Suprapubic skin (tissue), 4 donors: Measurements from ENCODE around the gene SPRR1A. TPM values are rescaled to one million over a fixed set of nuclear protein-coding genes. Genes with fewer than 3 reads are reported as not detected.

Source experiments
- DNase-seq, 2 donors: peaks; one replicate each; pipeline ENCODE4 v3.0.0-alpha.2; 2019; ENCODE audit warnings: low spot score in 2 of 2
- H3K27ac ChIP-seq: fragments of 200-600 bp; sonication (generic); one replicate; pipeline ENCODE4 v1.5.1; 2019
- H3K27me3 ChIP-seq: fragments of 200-600 bp; sonication (generic); one replicate; pipeline ENCODE4 v1.5.1; 2019
- H3K36me3 ChIP-seq: fragments of 200-600 bp; sonication (generic); one replicate; pipeline ENCODE4 v1.5.1; 2019
- H3K4me1 ChIP-seq: fragments of 200-600 bp; sonication (generic); one replicate; pipeline ENCODE4 v1.5.1; 2019
- H3K4me3 ChIP-seq: fragments of 200-600 bp; sonication (generic); one replicate; pipeline ENCODE4 v1.5.1; 2019; ENCODE audit warnings: mild to moderate bottlenecking
- H3K9me3 ChIP-seq: fragments of 200-600 bp; sonication (generic); one replicate; pipeline ENCODE4 v1.5.1; 2019
- CTCF ChIP-seq, 2 donors: fragments of 200-600 bp in 1 of 2; fragments of 450-650 bp in 1 of 2; sonication (generic) in 1 of 2; IDR thresholded peaks; one replicate each; pipeline ENCODE4 v1.5.1; 2016 to 2019; ENCODE audit warnings: antibody characterized with exemption in 2 of 2, mild to moderate bottlenecking in 1 of 2, moderate library complexity in 1 of 2
- EP300 ChIP-seq: sonication (generic); formaldehyde crosslinking; IDR thresholded peaks from one replicate; pipeline ENCODE4 v1.6.1; 2017; ENCODE audit warnings: antibody characterized with exemption
- POLR2A ChIP-seq, 2 donors: fragments of 450-650 bp; IDR thresholded peaks; one replicate each; pipeline ENCODE4 v1.6.1; 2017; ENCODE audit warnings: antibody characterized with exemption in 2 of 2, mild to moderate bottlenecking in 2 of 2, moderate library complexity in 2 of 2
- POLR2AphosphoS5 ChIP-seq, 3 donors: sonication (generic); formaldehyde crosslinking; IDR thresholded peaks; one replicate each; pipeline ENCODE4 v1.6.1; 2017; ENCODE audit warnings: antibody characterized with exemption in 3 of 3
- WGBS: methylation state at CpG from one replicate; pipeline ENCODE4 v1.1.5; 2018; 5-methylcytosine and 5-hydroxymethylcytosine counted together
- total RNA-seq, 4 donors: library from RNA; depleted of rRNA; stranded (reverse); fragments of >200 nt; gene quantifications; one replicate each; pipeline ENCODE4 v1.1.0, GENCODE V29; 2016

SPRR1A gene
- total RNA-seq, 4 donors from 2014 or later, result 66.5 TPM; not detected in 3

- 71% methylated on average over 1 of the region's 1 CpG for WGBS
- Histone ChIP-seq H3K27ac (no peak overlapping the region), H3K4me1 (peaks cover 5% of the 10 kb centered on the region), H3K27me3 (no peaks in the 10 kb centered on the region), H3K9me3 (no peaks in the 10 kb centered on the region), H3K36me3 (no peaks in the 10 kb centered on the region), H3K4me3 (no peak overlapping the region)
- TF ChIP-seq CTCF (IDR thresholded peaks at IDR 0.05) (no peak), POLR2A (IDR thresholded peaks at IDR 0.05) (no peak), POLR2AphosphoS5 (IDR thresholded peaks at IDR 0.05) (no peak), EP300 (no peak)
- DNase-seq, result no peak
Observed at GRCh38 chr1:152964536-152964935, 19.3 kb upstream of the SPRR1A start.

- H3K4me3 ChIP-seq, result no peak overlapping the region
- no peak overlapping the region for H3K27ac ChIP-seq
- no peaks in the 10 kb centered on the region for H3K36me3 ChIP-seq
- no peaks in the 10 kb centered on the region for H3K27me3 ChIP-seq
- TF ChIP-seq POLR2A (IDR thresholded peaks at IDR 0.05) (no peak), CTCF (IDR thresholded peaks at IDR 0.05) (no peak), POLR2AphosphoS5 (IDR thresholded peaks at IDR 0.05) (no peak), EP300 (no peak)
- WGBS, result 70% methylated on average over 4 of the region's 4 CpGs
- peaks cover 5% of the 10 kb centered on the region for H3K4me1 ChIP-seq
- no peak for DNase-seq
- H3K9me3 ChIP-seq, result no peaks in the 10 kb centered on the region
Observed at GRCh38 chr1:152965853-152966252, 18.0 kb upstream of the SPRR1A start.

DNA sequence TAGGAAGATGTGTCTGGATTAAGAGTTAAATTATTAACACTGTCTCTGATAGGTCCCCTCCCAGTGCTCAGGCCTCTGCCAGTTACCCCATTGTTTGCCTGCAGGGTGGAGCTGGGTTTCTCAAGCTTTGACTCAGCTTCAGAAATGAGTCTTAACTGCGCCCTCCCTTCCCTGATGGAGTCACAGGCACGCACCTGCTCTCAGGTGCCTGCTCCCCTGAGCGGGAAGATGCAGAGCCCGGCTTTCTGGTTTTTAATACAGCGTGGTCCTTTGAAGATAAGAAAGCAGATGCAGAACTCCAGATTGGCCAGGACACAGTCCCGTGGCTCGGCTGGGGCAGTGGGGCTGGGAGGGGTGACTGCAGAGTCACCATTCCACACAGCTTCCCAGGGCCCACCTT, 16.7 kb upstream of the SPRR1A start:
- no peaks in the 10 kb centered on the region for H3K27me3 ChIP-seq
- peak overlapping the region; percentile 57 for H3K27ac ChIP-seq
- TF ChIP-seq POLR2A (IDR thresholded peaks at IDR 0.05) (no peak), EP300 (no peak), CTCF (IDR thresholded peaks at IDR 0.05) (no peak), POLR2AphosphoS5 (IDR thresholded peaks at IDR 0.05) (no peak)

GRCh38 chr1:152968248-152968647, 15.6 kb upstream of the SPRR1A start:
- Histone ChIP-seq H3K4me1 (peaks cover 5% of the 10 kb centered on the region), H3K36me3 (no peaks in the 10 kb centered on the region), H3K9me3 (no peaks in the 10 kb centered on the region), H3K27ac (no peak overlapping the region), H3K27me3 (no peaks in the 10 kb centered on the region), H3K4me3 (no peak overlapping the region)
- no peak for DNase-seq
- no peak for TF ChIP-seq CTCF (IDR thresholded peaks at IDR 0.05)
- TF ChIP-seq POLR2AphosphoS5 (IDR thresholded peaks at IDR 0.05), result no peak
- TF ChIP-seq EP300, result no peak
- TF ChIP-seq POLR2A (IDR thresholded peaks at IDR 0.05), result no peak
- 68% methylated on average over 2 of the region's 2 CpGs for WGBS

More for the DNA sequence above, 16.7 kb upstream of the SPRR1A start:
- 46% methylated on average over 7 of the region's 7 CpGs for WGBS
- no peak for DNase-seq
- no peaks in the 10 kb centered on the region for H3K9me3 ChIP-seq
- no peak overlapping the region for H3K4me3 ChIP-seq
- H3K36me3 ChIP-seq, result no peaks in the 10 kb centered on the region
- peaks cover 5% of the 10 kb centered on the region for H3K4me1 ChIP-seq

DNA sequence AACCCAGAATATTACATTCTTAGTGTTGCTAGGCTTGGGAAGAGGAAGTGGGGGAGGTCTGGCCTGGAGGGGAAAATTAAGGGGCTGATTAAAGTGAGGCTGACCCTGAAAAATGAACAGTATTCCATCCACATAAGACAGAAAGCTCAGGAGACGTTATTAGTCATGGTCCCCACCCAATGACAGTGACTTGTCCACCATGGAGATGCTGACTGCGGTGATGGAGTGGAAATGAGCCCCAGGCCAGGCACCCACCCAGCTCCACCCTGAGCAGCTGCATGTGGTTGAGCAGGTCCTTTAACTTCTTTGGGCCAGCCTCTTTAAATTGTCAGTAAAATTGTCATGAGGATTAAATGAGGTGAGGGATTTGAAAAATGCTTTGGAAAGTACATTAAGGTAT, 14.8 kb upstream of the SPRR1A start:
- H3K27me3 ChIP-seq, result no peaks in the 10 kb centered on the region
- no peak overlapping the region for H3K4me3 ChIP-seq
- TF ChIP-seq EP300, result no peak
- TF ChIP-seq CTCF (IDR thresholded peaks at IDR 0.05), result no peak
- no peak for TF ChIP-seq POLR2A (IDR thresholded peaks at IDR 0.05)
- TF ChIP-seq POLR2AphosphoS5 (IDR thresholded peaks at IDR 0.05), result no peak
- no peak for DNase-seq
- H3K9me3 ChIP-seq, result no peaks in the 10 kb centered on the region
- no peak overlapping the region for H3K27ac ChIP-seq
- WGBS, result 40% methylated on average over 2 of the region's 2 CpGs
- H3K36me3 ChIP-seq, result no peaks in the 10 kb centered on the region
- H3K4me1 ChIP-seq, result peaks cover 5% of the 10 kb centered on the region
